ENCODE results near the gene EGR4. TPM values are rescaled to one million over a fixed set of nuclear protein-coding genes. Genes with fewer than 3 reads are reported as not detected.

Gene EGR4
- total RNA-seq, 4 donors from 2014 or later = not detected

DNA sequence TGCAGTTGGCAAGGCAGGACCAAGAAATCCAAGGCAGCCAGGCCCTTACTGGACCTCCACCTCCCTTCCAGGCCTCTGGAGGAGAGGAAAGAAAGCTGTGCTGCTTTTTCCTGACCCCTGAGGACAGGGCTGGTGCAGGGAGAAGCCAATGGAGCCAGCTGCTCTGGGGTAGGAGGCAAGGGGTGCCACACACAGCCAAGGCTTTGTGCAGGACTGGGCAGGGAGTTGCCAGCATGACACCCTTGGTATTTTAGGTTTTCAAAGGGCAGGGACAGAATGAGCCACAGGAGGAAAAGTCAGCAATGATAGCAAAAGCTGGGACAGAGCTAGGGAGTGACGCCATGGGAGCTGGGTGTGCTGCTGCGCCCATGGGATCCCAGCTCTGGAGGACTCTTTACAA is 36.3 kb downstream of the EGR4 start:
- no peak overlapping the region for H3K4me3 ChIP-seq (ENCODE audit: low read depth, poor library complexity, severe bottlenecking)
- no peak for TF ChIP-seq POLR2A (IDR thresholded peaks at IDR 0.05)
- TF ChIP-seq, protein P1, sequence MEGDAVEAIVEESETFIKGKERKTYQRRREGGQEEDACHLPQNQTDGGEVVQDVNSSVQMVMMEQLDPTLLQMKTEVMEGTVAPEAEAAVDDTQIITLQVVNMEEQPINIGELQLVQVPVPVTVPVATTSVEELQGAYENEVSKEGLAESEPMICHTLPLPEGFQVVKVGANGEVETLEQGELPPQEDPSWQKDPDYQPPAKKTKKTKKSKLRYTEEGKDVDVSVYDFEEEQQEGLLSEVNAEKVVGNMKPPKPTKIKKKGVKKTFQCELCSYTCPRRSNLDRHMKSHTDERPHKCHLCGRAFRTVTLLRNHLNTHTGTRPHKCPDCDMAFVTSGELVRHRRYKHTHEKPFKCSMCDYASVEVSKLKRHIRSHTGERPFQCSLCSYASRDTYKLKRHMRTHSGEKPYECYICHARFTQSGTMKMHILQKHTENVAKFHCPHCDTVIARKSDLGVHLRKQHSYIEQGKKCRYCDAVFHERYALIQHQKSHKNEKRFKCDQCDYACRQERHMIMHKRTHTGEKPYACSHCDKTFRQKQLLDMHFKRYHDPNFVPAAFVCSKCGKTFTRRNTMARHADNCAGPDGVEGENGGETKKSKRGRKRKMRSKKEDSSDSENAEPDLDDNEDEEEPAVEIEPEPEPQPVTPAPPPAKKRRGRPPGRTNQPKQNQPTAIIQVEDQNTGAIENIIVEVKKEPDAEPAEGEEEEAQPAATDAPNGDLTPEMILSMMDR (IDR thresholded peaks at IDR 0.05) = no peak
- 96 to 97% methylated on average over 2 of the region's 2 CpGs for WGBS, 2 donors
- intact Hi-C loops (cut with DNase I; ENCODE audit: low total_unique reads) = no loop called here
- DNase-seq (ENCODE audit: low spot score in 2 of 2) = peak in 1 of 2 donors; percentile 61

DNA sequence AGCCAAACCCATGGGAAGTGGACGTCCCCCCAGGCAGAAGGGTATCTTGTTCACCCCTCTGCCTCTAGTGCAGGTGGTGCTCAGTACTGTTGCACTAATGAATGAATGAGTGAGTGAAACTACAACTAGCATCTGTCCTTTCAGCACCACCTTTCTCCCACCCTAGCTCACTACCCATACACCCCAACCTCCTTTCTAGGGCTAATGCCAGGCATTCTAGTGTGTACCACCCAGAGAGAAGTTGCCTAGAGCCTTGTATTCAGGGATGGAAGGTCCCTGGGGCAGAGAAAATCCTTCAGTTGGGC is 36.8 kb downstream of the EGR4 start:
- no peak for DNase-seq (ENCODE audit: low spot score in 2 of 2)
- 40 to 86% methylated on average over 1 of the region's 1 CpG for WGBS, 2 donors
- no peak for TF ChIP-seq POLR2A (IDR thresholded peaks at IDR 0.05)
- TF ChIP-seq, protein P1 (IDR thresholded peaks at IDR 0.05) = no peak
- H3K4me3 ChIP-seq (ENCODE audit: low read depth, poor library complexity, severe bottlenecking) = no peak overlapping the region
- intact Hi-C loops (cut with DNase I; ENCODE audit: low total_unique reads) = no loop called here

DNA sequence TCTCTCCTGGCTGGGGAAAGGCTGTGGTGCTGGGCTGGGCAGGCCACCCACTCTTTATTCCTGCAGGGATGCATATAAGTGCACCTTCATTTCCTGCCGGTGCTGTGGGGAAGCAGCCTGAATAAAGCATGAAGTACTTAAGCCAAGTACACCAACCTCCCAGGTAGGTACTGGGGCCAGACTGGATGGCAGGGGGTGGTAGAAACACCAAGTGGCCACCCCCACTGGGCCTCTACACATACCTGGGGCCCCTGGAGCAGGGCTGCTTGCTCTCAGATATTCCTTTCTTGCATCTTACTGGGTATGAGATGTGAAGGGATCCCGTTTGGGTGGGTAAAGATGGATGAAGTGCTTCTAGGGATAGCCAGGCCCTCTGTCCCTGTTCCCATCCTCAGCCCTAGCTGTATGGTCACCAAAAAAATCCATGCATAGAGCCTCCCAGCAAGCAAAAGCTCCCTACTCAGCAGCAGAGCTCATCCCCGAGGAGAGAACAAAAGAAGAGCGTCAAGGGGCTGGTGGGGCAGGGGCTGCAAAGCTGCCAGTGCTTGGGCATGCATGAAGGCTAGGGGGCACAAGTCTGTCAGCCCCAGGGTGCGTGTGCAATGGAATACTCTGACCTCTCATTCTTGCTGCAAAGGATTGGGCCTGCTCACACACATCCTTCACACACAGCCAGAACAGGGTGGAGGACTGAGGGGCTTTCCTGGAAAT is 37.3 kb downstream of the EGR4 start:
- 68 to 72% methylated on average over 5 of the region's 5 CpGs for WGBS, 2 donors
- intact Hi-C loops (cut with DNase I; ENCODE audit: low total_unique reads) = no loop called here
- no peak overlapping the region for H3K4me3 ChIP-seq (ENCODE audit: low read depth, poor library complexity, severe bottlenecking)
- peak in 1 of 2 donors; percentile 76 for DNase-seq (ENCODE audit: low spot score in 2 of 2)
- TF ChIP-seq, protein P1 (IDR thresholded peaks at IDR 0.05) = no peak
- TF ChIP-seq POLR2A (IDR thresholded peaks at IDR 0.05) = no peak

DNA sequence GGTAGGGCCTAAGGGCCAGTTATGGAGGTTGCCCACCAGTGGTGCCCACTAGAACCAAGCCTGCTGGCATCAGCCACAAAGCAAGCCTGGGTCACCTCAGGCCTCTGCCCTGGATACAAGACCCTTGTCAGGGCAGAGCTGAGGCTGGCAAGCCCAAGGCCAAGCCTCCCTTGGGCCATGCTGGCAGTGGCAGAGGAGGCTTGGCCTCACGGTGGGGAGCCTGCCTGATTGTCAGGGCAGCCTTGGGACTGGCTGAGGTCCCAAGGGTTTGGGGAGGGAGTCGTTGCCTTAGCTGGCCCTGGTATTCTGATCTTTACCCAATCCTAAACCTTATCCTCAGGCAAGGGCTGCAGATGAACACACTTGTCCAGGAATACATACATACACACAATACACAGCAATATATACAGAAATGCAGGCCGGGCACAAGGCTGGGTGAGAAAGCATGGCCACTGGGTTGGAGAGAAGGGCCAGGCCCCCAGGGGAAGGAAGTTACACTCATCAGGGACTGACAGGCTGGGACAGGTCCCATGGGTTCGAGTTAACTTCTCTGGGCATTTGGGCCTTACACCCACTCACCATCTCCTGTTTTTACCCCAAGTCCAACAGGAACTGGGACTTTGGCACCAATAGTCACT is 38.2 kb downstream of the EGR4 start:
- peak in 1 of 2 donors; percentile 70 for DNase-seq (ENCODE audit: low spot score in 2 of 2)
- 43 to 49% methylated on average over 4 of the region's 4 CpGs for WGBS, 2 donors
- no peak overlapping the region for H3K4me3 ChIP-seq (ENCODE audit: low read depth, poor library complexity, severe bottlenecking)
- TF ChIP-seq POLR2A (IDR thresholded peaks at IDR 0.05) = no peak
- TF ChIP-seq, protein P1 (IDR thresholded peaks at IDR 0.05) = no peak
- intact Hi-C loops (cut with DNase I; ENCODE audit: low total_unique reads) = no loop called here

DNA sequence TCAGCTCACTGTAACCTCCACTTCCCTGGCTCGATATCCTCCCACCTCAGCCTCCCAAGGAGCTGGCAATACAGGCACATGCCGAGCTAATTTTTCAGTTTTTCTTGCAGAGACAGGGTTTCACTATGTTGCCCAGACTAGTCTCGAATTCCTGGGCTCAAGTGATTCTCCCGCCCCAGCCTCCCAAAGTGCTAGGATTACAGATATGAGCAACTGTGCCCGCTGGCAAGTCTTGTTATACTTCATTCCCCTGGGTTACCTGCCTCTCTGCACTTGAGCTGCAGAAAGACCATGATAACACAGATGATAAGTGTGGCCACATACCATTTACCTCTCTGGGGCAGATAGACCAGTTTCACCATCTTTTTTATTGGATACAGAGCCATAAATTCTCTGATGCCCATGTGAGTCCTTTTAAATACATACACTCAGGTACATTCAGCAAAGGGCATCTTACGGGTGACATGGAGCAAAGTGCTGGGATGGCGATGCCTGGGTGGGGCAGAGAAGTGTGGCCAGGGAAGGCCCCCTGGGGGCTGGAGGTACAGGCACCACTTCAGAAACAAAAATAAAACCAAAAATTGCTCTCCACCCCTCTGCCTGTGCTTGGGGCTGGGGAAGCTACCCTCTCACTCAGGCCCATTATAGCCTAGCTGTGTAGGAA is 38.9 kb downstream of the EGR4 start:
- no peak overlapping the region for H3K4me3 ChIP-seq (ENCODE audit: low read depth, poor library complexity, severe bottlenecking)
- TF ChIP-seq, protein P1 (IDR thresholded peaks at IDR 0.05) = no peak
- no peak for TF ChIP-seq POLR2A (IDR thresholded peaks at IDR 0.05)
- WGBS, 2 donors = 87 to 88% methylated on average over 7 of the region's 7 CpGs
- peak in 1 of 2 donors; percentile 66 for DNase-seq (ENCODE audit: low spot score in 2 of 2)
- intact Hi-C loops (cut with DNase I; ENCODE audit: low total_unique reads) = no loop called here

All from lower leg skin (tissue), 4 donors.